Left lung (tissue), 10 donors: ENCODE data around the gene TDRKH. TPM values are rescaled to one million over a fixed set of nuclear protein-coding genes. Genes with fewer than 3 reads are reported as not detected.

ENCODE experiments used
- ATAC-seq: fragments of 200-7000 bp; cut with Tn5 transposase; one replicate; pipeline ENCODE4 v1.9.1; 2020; ENCODE audit warnings: moderate library complexity
- DNase-seq, 4 donors: peaks; one replicate each; pipeline ENCODE4 v3.0.0-alpha.2; 2013 to 2020
- H3K27ac ChIP-seq, 2 donors: fragments of 200-600 bp; sonication (generic) in 1 of 2; one replicate each; pipeline versions ENCODE4 v1.5.0 to v1.8.0; 2020 to 2021
- H3K27me3 ChIP-seq, 2 donors: fragments of 200-600 bp; sonication (generic) in 1 of 2; one replicate each; pipeline versions ENCODE4 v1.5.0 to v1.8.0; 2020 to 2021
- H3K36me3 ChIP-seq, 2 donors: fragments of 200-600 bp; sonication (generic) in 1 of 2; one replicate each; pipeline versions ENCODE4 v1.5.0 to v1.8.0; 2020 to 2021
- H3K4me1 ChIP-seq, 2 donors: fragments of 200-600 bp; one replicate each; pipeline ENCODE4 v1.8.0; 2021
- H3K4me3 ChIP-seq, 2 donors: fragments of 200-600 bp; sonication (generic) in 1 of 2; one replicate each; pipeline versions ENCODE4 v1.5.0 to v1.8.0; 2020 to 2021; ENCODE audit warnings: mild to moderate bottlenecking in 1 of 2
- H3K9me3 ChIP-seq, 2 donors: fragments of 200-600 bp; sonication (generic) in 1 of 2; one replicate each; pipeline versions ENCODE4 v1.5.0 to v1.8.0; 2020 to 2021
- CTCF ChIP-seq, 2 donors: fragments of 200-600 bp; sonication (generic) in 1 of 2; IDR thresholded peaks; one replicate each; pipeline versions ENCODE4 v1.5.0 to v1.8.0; 2021; ENCODE audit warnings: antibody characterized with exemption in 2 of 2
- intact Hi-C, 2 donors: fragments of 100-400 bp; cut with DNase I; formaldehyde crosslinking; loops; one replicate each; pipeline versions ENCODE4 v1.11.2 to v1.14.2; 2022
- polyA plus RNA-seq, 6 donors: library from polyadenylated mRNA; unstranded; fragments of 120-200 nt; gene quantifications; one replicate each; pipeline ENCODE4 v1.2.1, GENCODE V29; 2013; ENCODE audit not compliant: insufficient read length in 6 of 6
- total RNA-seq, 2 donors: library from RNA; stranded (reverse); fragmentation: NEBNext Ultra II Directional; extraction: Animal tissue kit (Norgen Biotek cat#: 25700); gene quantifications; one replicate each; pipeline ENCODE4 v1.2.1, GENCODE V29; 2021
- donor health status: DM: no; HTN: yes; CAD: no.
- donor health status: DM: no; HTN: no; CAD: no.

TDRKH gene
- total and polyA plus RNA-seq, 8 donors = 10.5 to 13.3 (median 11.7) TPM

- Histone ChIP-seq H3K27me3 (peaks cover 0 to 17% of the 10 kb centered on the region in 2 donors), H3K4me1 (no peaks in the 10 kb centered on the region), H3K27ac (no peak overlapping the region), H3K4me3 (no peak overlapping the region), H3K9me3 (no peaks in the 10 kb centered on the region), H3K36me3 (no peaks in the 10 kb centered on the region)
- DNase-seq (no peak), ATAC-seq (no peak)
- TF ChIP-seq CTCF (IDR thresholded peaks at IDR 0.05) = no peak
- intact Hi-C loops = no loop called here
Measured at GRCh38 chr1:151801846-151802245, 11.5 kb upstream of the TDRKH start.

- Histone ChIP-seq H3K27ac (no peak overlapping the region), H3K36me3 (no peaks in the 10 kb centered on the region), H3K4me1 (no peaks in the 10 kb centered on the region), H3K27me3 (peaks cover 0 to 17% of the 10 kb centered on the region in 2 donors), H3K9me3 (no peaks in the 10 kb centered on the region), H3K4me3 (no peak overlapping the region)
- intact Hi-C loops = no loop called here
- no peak for ATAC-seq
- no peak for TF ChIP-seq CTCF (IDR thresholded peaks at IDR 0.05)
- DNase-seq = no peak
Measured at GRCh38 chr1:151801310-151801820, 11.1 kb upstream of the TDRKH start.

- ATAC-seq = no peak
- intact Hi-C loops = no loop called here
- Histone ChIP-seq H3K27ac (no peak overlapping the region), H3K9me3 (no peaks in the 10 kb centered on the region), H3K27me3 (peaks cover 0 to 17% of the 10 kb centered on the region in 2 donors), H3K4me3 (no peak overlapping the region), H3K36me3 (no peaks in the 10 kb centered on the region), H3K4me1 (no peaks in the 10 kb centered on the region)
- TF ChIP-seq CTCF (IDR thresholded peaks at IDR 0.05) = no peak
- no peak for DNase-seq
Measured at GRCh38 chr1:151800830-151801229, 10.5 kb upstream of the TDRKH start.

- no peak overlapping the region for H3K4me3 ChIP-seq
- H3K9me3 ChIP-seq = no peaks in the 10 kb centered on the region
- TF ChIP-seq CTCF (IDR thresholded peaks at IDR 0.05) = no peak
- ATAC-seq (no peak), DNase-seq (no peak)
- H3K27ac ChIP-seq = no peak overlapping the region
- H3K4me1 ChIP-seq = no peaks in the 10 kb centered on the region
- peaks cover 0 to 17% of the 10 kb centered on the region in 2 donors for H3K27me3 ChIP-seq
- intact Hi-C loops = no loop called here
- no peaks in the 10 kb centered on the region for H3K36me3 ChIP-seq
Measured at GRCh38 chr1:151799179-151800022, 9.1 kb upstream of the TDRKH start.

- peaks cover 0 to 17% of the 10 kb centered on the region in 2 donors for H3K27me3 ChIP-seq
- H3K4me1 ChIP-seq = no peaks in the 10 kb centered on the region
- intact Hi-C loops = no loop called here
- no peak overlapping the region for H3K27ac ChIP-seq
- H3K4me3 ChIP-seq = no peak overlapping the region
- ATAC-seq (no peak), DNase-seq (no peak)
- H3K9me3 ChIP-seq = no peaks in the 10 kb centered on the region
- no peaks in the 10 kb centered on the region for H3K36me3 ChIP-seq
- no peak for TF ChIP-seq CTCF (IDR thresholded peaks at IDR 0.05)
Measured at GRCh38 chr1:151798571-151798970, 8.3 kb upstream of the TDRKH start.
